ENCODE measurements around the gene KIF13A.

DNA sequence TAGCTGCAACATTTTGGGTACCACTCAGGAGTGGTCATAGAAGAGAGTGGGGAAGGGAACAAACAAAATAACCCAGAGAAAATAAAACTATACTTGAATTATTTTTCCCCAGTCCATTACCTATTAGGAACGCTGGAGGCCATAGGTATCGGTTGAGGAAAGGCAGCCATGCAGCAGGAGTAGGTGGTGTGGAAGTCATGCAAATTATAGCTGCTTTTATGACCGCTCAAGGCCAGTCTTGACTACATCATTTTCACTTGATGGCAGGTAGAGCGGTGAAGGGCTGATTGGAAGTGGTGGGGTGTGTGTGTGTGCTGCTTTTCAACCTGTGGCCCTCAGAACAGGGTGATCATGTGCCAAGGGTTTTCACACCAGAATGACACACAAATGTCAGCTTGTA lies 36.5 kb upstream of the KIF13A start:
- TF ChIP-seq, protein P1, sequence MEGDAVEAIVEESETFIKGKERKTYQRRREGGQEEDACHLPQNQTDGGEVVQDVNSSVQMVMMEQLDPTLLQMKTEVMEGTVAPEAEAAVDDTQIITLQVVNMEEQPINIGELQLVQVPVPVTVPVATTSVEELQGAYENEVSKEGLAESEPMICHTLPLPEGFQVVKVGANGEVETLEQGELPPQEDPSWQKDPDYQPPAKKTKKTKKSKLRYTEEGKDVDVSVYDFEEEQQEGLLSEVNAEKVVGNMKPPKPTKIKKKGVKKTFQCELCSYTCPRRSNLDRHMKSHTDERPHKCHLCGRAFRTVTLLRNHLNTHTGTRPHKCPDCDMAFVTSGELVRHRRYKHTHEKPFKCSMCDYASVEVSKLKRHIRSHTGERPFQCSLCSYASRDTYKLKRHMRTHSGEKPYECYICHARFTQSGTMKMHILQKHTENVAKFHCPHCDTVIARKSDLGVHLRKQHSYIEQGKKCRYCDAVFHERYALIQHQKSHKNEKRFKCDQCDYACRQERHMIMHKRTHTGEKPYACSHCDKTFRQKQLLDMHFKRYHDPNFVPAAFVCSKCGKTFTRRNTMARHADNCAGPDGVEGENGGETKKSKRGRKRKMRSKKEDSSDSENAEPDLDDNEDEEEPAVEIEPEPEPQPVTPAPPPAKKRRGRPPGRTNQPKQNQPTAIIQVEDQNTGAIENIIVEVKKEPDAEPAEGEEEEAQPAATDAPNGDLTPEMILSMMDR (IDR thresholded peaks at IDR 0.05) = no peak
- no peak for TF ChIP-seq POLR2A (IDR thresholded peaks at IDR 0.05)

Measured in Peyer's patch (tissue), 4 donors.